GM12865 (cell line): ENCODE data around the gene CDC42BPA.

ENCODE experiments used
- DNase-seq: peaks from one replicate; pipeline ENCODE4 v3.0.0; 2010; ENCODE audit warnings: low read depth
- H3K4me3 ChIP-seq: 2 replicates; pipeline ENCODE4 v1.5.1; 2011; ENCODE audit warnings: mild to moderate bottlenecking, low read depth, low read length, control low read depth
- CTCF ChIP-seq: IDR thresholded peaks from 2 replicates; pipeline ENCODE4 v1.5.1; 2011; ENCODE audit warnings: low read length, control low read depth, low read depth, inconsistent platforms; ENCODE audit not compliant: insufficient read depth; ENCODE audit errors: missing control alignments

Gene CDC42BPA

GRCh38 chr1:227228201-227228600 is 90.1 kb downstream of the CDC42BPA start:
- H3K4me3 ChIP-seq = no peak overlapping the region
- no peak for TF ChIP-seq CTCF
- no peak for DNase-seq

GRCh38 chr1:227227761-227228160 is 90.5 kb downstream of the CDC42BPA start:
- no peak for DNase-seq

GRCh38 chr1:227225715-227226346 is 92.5 kb downstream of the CDC42BPA start:
- TF ChIP-seq CTCF = no peak
- H3K4me3 ChIP-seq = no peak overlapping the region
- no peak for DNase-seq

More at GRCh38 chr1:227227761-227228160, 90.5 kb downstream of the CDC42BPA start:
- no peak for TF ChIP-seq CTCF
- H3K4me3 ChIP-seq = no peak overlapping the region

GRCh38 chr1:227223171-227223806 is 95.0 kb downstream of the CDC42BPA start:
- no peak for TF ChIP-seq CTCF
- H3K4me3 ChIP-seq = no peak overlapping the region
- no peak for DNase-seq

- H3K4me3 ChIP-seq = no peak overlapping the region
- no peak for DNase-seq
- TF ChIP-seq CTCF = no peak
Observed at GRCh38 chr1:227219715-227220292, 98.5 kb downstream of the CDC42BPA start.

- no peak overlapping the region for H3K4me3 ChIP-seq
- no peak for TF ChIP-seq CTCF
- no peak for DNase-seq
Observed at GRCh38 chr1:227218870-227219573, 99.3 kb downstream of the CDC42BPA start.
